Caco-2 (cell line): ENCODE results near the gene TAS2R60. TPM values are rescaled to one million over a fixed set of nuclear protein-coding genes. Genes with fewer than 3 reads are reported as not detected.

Experiments used
- BruUV-seq: library from RNA; stranded (reverse); fragments of 400-500 nt; replicated peaks from 2 replicates; lab custom pipeline; 2021; lab: Mats Ljungman, UMichigan
- CTCF ChIA-PET: fragments of 300-600 bp; sonication (Branson Sonifier 250); formaldehyde crosslinking; loops from one replicate; lab custom pipeline; 2022; ENCODE audit warnings: antibody characterized with exemption; lab: Charles Lee
- POLR2A ChIA-PET: fragments of 300-600 bp; sonication (Branson Sonifier 250); formaldehyde crosslinking; loops from one replicate; lab custom pipeline; 2022; ENCODE audit warnings: antibody characterized with exemption; lab: Charles Lee
- DNase-seq, 2 experiments: peaks; one replicate each; pipeline versions ENCODE4 v3.0.0 to v3.0.0-alpha.2; 2020 to 2022
- H3K27me3 ChIP-seq: replicated peaks from 2 replicates; pipeline ENCODE4 v1.6.0; 2011; ENCODE audit warnings: low read length; ENCODE audit not compliant: control insufficient read depth, insufficient read depth
- H3K36me3 ChIP-seq: 2 replicates; pipeline ENCODE4 v1.5.1; 2011; ENCODE audit warnings: low read length; ENCODE audit not compliant: control insufficient read depth, insufficient read depth
- H3K4me1 ChIP-seq: fragments of 250-450 bp; sonication (Bioruptor Pico); 2 replicates; pipeline ENCODE4 v1.5.1; 2020; ENCODE audit warnings: mild to moderate bottlenecking
- H3K4me3 ChIP-seq: 2 replicates; pipeline ENCODE4 v1.5.1; 2011; ENCODE audit warnings: low read depth, mild to moderate bottlenecking, control low read depth, low read length
- H3K9me3 ChIP-seq: fragments of 250-450 bp; sonication (Bioruptor Pico); 2 replicates; pipeline ENCODE4 v1.5.1; 2020; ENCODE audit warnings: mild to moderate bottlenecking, moderate library complexity
- H3K27ac Mint-ChIP-seq: one replicate; pipeline ENCODE4 v1.8.0; 2022; ENCODE audit warnings: mixed read lengths; ENCODE audit not compliant: unreplicated experiment
- H3K27me3 Mint-ChIP-seq: one replicate; pipeline ENCODE4 v1.8.0; 2022; ENCODE audit warnings: mixed read lengths; ENCODE audit not compliant: insufficient read depth, unreplicated experiment
- H3K36me3 Mint-ChIP-seq: one replicate; pipeline ENCODE4 v1.8.0; 2022; ENCODE audit warnings: mild to moderate bottlenecking, mixed read lengths; ENCODE audit not compliant: insufficient read depth, unreplicated experiment
- H3K4me1 Mint-ChIP-seq: one replicate; pipeline ENCODE4 v1.8.0; 2022; ENCODE audit warnings: low read depth, mixed read lengths; ENCODE audit not compliant: unreplicated experiment
- H3K4me3 Mint-ChIP-seq: one replicate; pipeline ENCODE4 v1.8.0; 2022; ENCODE audit warnings: mild to moderate bottlenecking, moderate library complexity, mixed read lengths; ENCODE audit not compliant: unreplicated experiment
- H3K9me3 Mint-ChIP-seq: one replicate; pipeline ENCODE4 v1.8.0; 2022; ENCODE audit warnings: mixed read lengths; ENCODE audit not compliant: unreplicated experiment
- CTCF ChIP-seq, 2 experiments: fragments of 200-600 bp in 1 of 2; IDR thresholded peaks; 1 replicate in 1 of 2; 2 replicates in 1 of 2; pipeline versions ENCODE4 v1.5.1 to v1.8.0; 2011 to 2022; ENCODE audit warnings: antibody characterized with exemption in 1 of 2, control low read depth in 1 of 2, inconsistent platforms in 1 of 2, low read depth in 1 of 2, low read length in 1 of 2, mild to moderate bottlenecking in 1 of 2, moderate library complexity in 1 of 2; ENCODE audit not compliant: insufficient read depth in 1 of 2, severe bottlenecking in 1 of 2, unreplicated experiment in 1 of 2
- intact Hi-C: fragments of 100-400 bp; cut with micrococcal nuclease; formaldehyde crosslinking; loops from one replicate; pipeline ENCODE4 v1.10.0; 2022; ENCODE audit not compliant: unreplicated experiment
- total RNA-seq: library from RNA; stranded (reverse); gene quantifications from 2 replicates; pipeline ENCODE4 v1.2.3, GENCODE V29; 2022

Gene TAS2R60
- total RNA-seq, 1 experiment from 2014 or later = not detected

GRCh38 chr7:143455491-143455890 is 12.2 kb downstream of the TAS2R60 start:
- Histone ChIP-seq H3K9me3 (no peaks in the 10 kb centered on the region), H3K36me3 (no peaks in the 10 kb centered on the region), H3K27me3 (no peaks in the 10 kb centered on the region), H3K4me3 (no peak overlapping the region), H3K4me1 (0 out of 2 replicates have a peak, but pooled peaks cover 9% of the 10 kb centered on the region)
- CTCF ChIA-PET = no interaction called here
- H3K36me3 Mint-ChIP-seq = no peaks in the 10 kb centered on the region
- POLR2A ChIA-PET = no interaction called here
- no TSS peak for BruUV-seq
- H3K27me3 Mint-ChIP-seq = no peaks in the 10 kb centered on the region
- no peak overlapping the region for H3K27ac Mint-ChIP-seq
- no peaks in the 10 kb centered on the region for H3K4me1 Mint-ChIP-seq
- no peak overlapping the region for H3K4me3 Mint-ChIP-seq
- no peaks in the 10 kb centered on the region for H3K9me3 Mint-ChIP-seq
- TF ChIP-seq CTCF (IDR thresholded peaks at IDR 0.05; ENCODE audit: insufficient read depth in 1 of 2, low read depth in 1 of 2, low read length in 1 of 2, severe bottlenecking in 1 of 2, unreplicated experiment in 1 of 2) = no peak
- intact Hi-C loops = no loop called here
- DNase-seq = no peak

DNA sequence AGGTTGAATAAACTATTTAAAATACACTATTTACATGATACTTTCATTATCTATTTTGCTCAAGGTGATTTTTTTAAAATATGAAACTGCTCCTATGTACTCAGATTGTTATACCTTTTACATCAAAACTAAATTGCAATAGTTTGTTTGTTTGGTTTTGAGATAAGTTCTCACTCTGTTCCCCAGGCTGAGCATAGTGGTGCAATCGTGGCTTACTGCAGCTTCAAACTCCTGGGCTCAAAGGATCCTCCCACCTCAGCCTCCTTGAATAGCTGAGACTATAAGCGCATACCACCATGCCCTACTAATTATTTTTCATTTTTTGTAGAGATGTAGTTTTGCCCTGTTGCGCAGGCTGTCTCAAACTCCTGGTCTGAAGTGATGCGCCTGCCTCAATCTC is 12.7 kb downstream of the TAS2R60 start:
- H3K4me1 Mint-ChIP-seq = no peaks in the 10 kb centered on the region
- H3K4me3 Mint-ChIP-seq = no peak overlapping the region
- CTCF ChIA-PET = no interaction called here
- DNase-seq = no peak
- no peaks in the 10 kb centered on the region for H3K9me3 ChIP-seq
- POLR2A ChIA-PET = no interaction called here
- H3K36me3 Mint-ChIP-seq = no peaks in the 10 kb centered on the region
- no peaks in the 10 kb centered on the region for H3K27me3 ChIP-seq
- H3K9me3 Mint-ChIP-seq = no peaks in the 10 kb centered on the region
- intact Hi-C loops = no loop called here
- H3K4me1 ChIP-seq = 0 out of 2 replicates have a peak, but pooled peaks cover 9% of the 10 kb centered on the region
- no peaks in the 10 kb centered on the region for H3K36me3 ChIP-seq
- H3K27me3 Mint-ChIP-seq = no peaks in the 10 kb centered on the region
- no peak overlapping the region for H3K27ac Mint-ChIP-seq
- no TSS peak for BruUV-seq
- TF ChIP-seq CTCF (IDR thresholded peaks at IDR 0.05; ENCODE audit: insufficient read depth in 1 of 2, low read depth in 1 of 2, low read length in 1 of 2, severe bottlenecking in 1 of 2, unreplicated experiment in 1 of 2) = no peak
- no peak overlapping the region for H3K4me3 ChIP-seq

DNA sequence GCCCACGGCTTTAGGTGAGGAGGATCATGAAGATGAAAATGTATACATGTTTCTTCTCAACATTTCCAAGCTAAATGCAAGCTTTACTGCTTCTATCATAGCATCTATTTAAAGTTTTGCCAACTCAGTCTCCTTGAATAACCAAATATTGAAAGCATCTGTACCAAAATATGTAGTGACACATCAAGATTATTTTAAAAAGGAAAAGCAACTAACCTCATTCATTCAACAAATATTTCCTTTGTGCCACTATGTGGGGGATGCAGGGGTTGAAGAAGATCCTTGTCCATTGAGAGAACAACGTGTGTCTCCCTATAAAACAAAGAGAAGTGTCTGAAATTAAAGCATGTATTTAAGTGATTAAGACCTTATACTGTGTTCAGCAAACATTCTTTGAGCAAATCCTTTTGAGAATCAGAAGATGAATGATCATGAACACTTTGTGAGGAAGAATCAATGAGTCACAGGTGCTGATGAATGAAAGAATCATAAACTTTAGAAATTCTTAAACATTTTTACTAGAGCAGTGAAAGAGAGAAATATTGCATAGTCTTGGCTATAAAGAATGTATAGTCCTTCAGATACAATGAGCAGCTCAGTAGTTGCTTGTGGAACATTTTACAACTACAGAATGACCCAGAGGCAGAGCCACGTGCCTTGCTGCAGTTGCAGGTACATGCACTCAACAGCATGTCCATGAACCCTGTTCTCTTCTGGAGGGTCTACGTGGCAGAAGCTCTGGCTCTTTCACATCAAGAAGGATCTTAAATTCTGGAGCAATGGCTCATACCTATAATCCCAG is 13.9 kb downstream of the TAS2R60 start:
- Mint-ChIP-seq H3K27me3 (no peaks in the 10 kb centered on the region), H3K4me3 (no peak overlapping the region), H3K4me1 (no peaks in the 10 kb centered on the region), H3K27ac (no peak overlapping the region), H3K36me3 (no peaks in the 10 kb centered on the region), H3K9me3 (no peaks in the 10 kb centered on the region)
- no peak for TF ChIP-seq CTCF (IDR thresholded peaks at IDR 0.05; ENCODE audit: insufficient read depth in 1 of 2, low read depth in 1 of 2, low read length in 1 of 2, severe bottlenecking in 1 of 2, unreplicated experiment in 1 of 2)
- DNase-seq = no peak
- H3K27me3 ChIP-seq = no peaks in the 10 kb centered on the region
- peaks cover 11% of the 10 kb centered on the region; the same call in 1 of the 2 replicates for H3K9me3 ChIP-seq
- BruUV-seq = no TSS peak
- no peaks in the 10 kb centered on the region for H3K36me3 ChIP-seq
- H3K4me1 ChIP-seq = 0 out of 2 replicates have a peak, but pooled peaks cover 9% of the 10 kb centered on the region
- intact Hi-C loops = no loop called here
- H3K4me3 ChIP-seq = no peak overlapping the region
- ChIA-PET CTCF (no interaction called here), POLR2A (no interaction called here)
